NCI-H187 treated with DMSO at 0.1 percent for 48 hours (cell line): ENCODE data around the gene TPK1.

Experiments used
- DNase-seq: peaks from one replicate; lab custom pipeline; 2025; lab: John Stamatoyannopoulos, UW

Gene TPK1

GRCh38 chr7:144723301-144723700 is 112.6 kb downstream of the TPK1 start:
- DNase-seq = no peak

- DNase-seq = no peak
Measured at GRCh38 chr7:144720710-144721109, 115.1 kb downstream of the TPK1 start.

- no peak for DNase-seq
Measured at GRCh38 chr7:144720149-144720548, 115.7 kb downstream of the TPK1 start.

GRCh38 chr7:144717720-144718119 is 118.1 kb downstream of the TPK1 start:
- no peak for DNase-seq

GRCh38 chr7:144713850-144714249 is 122.0 kb downstream of the TPK1 start:
- DNase-seq = no peak

GRCh38 chr7:144710791-144711190 is 125.1 kb downstream of the TPK1 start:
- DNase-seq = no peak

GRCh38 chr7:144709066-144709465 is 126.8 kb downstream of the TPK1 start:
- no peak for DNase-seq

- no peak for DNase-seq
Measured at GRCh38 chr7:144691240-144691639, 144.6 kb downstream of the TPK1 start.

GRCh38 chr7:144682581-144683280 is 153.1 kb downstream of the TPK1 start:
- DNase-seq = no peak

- no peak for DNase-seq
Measured at GRCh38 chr7:144676492-144676891, 159.4 kb downstream of the TPK1 start.

GRCh38 chr7:144674550-144674949 is 161.3 kb downstream of the TPK1 start:
- DNase-seq = no peak

- no peak for DNase-seq
Measured at GRCh38 chr7:144672869-144673268, 163.0 kb downstream of the TPK1 start.

- no peak for DNase-seq
Measured at GRCh38 chr7:144671429-144671828, 164.4 kb downstream of the TPK1 start.

- no peak for DNase-seq
Measured at GRCh38 chr7:144670218-144670617, 165.6 kb downstream of the TPK1 start.

GRCh38 chr7:144668503-144668902 is 167.3 kb downstream of the TPK1 start:
- DNase-seq = no peak

GRCh38 chr7:144665689-144666381 is 170.0 kb downstream of the TPK1 start:
- no peak for DNase-seq

GRCh38 chr7:144659211-144659610 is 176.6 kb downstream of the TPK1 start:
- no peak for DNase-seq

GRCh38 chr7:144656965-144657517 is 178.8 kb downstream of the TPK1 start:
- no peak for DNase-seq

GRCh38 chr7:144653449-144653848 is 182.4 kb downstream of the TPK1 start:
- no peak for DNase-seq

GRCh38 chr7:144650439-144650838 is 185.4 kb downstream of the TPK1 start:
- DNase-seq = no peak

- DNase-seq = no peak
Measured at GRCh38 chr7:144649120-144649519, 186.7 kb downstream of the TPK1 start.

GRCh38 chr7:144641389-144642044 is 194.3 kb downstream of the TPK1 start:
- no peak for DNase-seq

GRCh38 chr7:144632724-144633123 is 203.1 kb downstream of the TPK1 start:
- no peak for DNase-seq
